SU-DHL-6 (cell line): ENCODE results near the gene CHST2.

Experiments
- H2AFZ ChIP-seq: fragments of 200-600 bp; sonication (generic); 2 replicates; pipeline ENCODE4 v1.6.1; 2014; ENCODE audit warnings: low read depth, mild to moderate bottlenecking, moderate library complexity, mixed read lengths, antibody characterized with exemption, low read length; ENCODE audit not compliant: severe bottlenecking
- H3F3A ChIP-seq: fragments of 200-600 bp; shearing (Covaris generic); 2 replicates; pipeline ENCODE4 v1.6.0; 2016; ENCODE audit warnings: antibody characterized with exemption, mild to moderate bottlenecking; ENCODE audit not compliant: insufficient read depth
- H3K27ac ChIP-seq: fragments of 200-600 bp; sonication (generic); 2 replicates; pipeline ENCODE4 v1.5.1; 2016; ENCODE audit warnings: low read depth, mild to moderate bottlenecking, low read length, moderate library complexity, mixed read lengths
- H3K27me3 ChIP-seq: fragments of 200-600 bp; sonication (generic), shearing (Covaris generic); 2 replicates; pipeline ENCODE4 v1.6.0; 2014; ENCODE audit warnings: mild to moderate bottlenecking, low read length
- H3K36me3 ChIP-seq: fragments of 200-600 bp; sonication (generic); 2 replicates; pipeline ENCODE4 v1.6.1; 2014; ENCODE audit warnings: mild to moderate bottlenecking, low read length, mixed read lengths
- H3K4me2 ChIP-seq: fragments of 300-600, 200-600 bp; shearing (Covaris generic), sonication (generic); 2 replicates; pipeline ENCODE4 v1.6.0; 2014; ENCODE audit warnings: low read length, low read depth, mild to moderate bottlenecking; ENCODE audit not compliant: poor library complexity, severe bottlenecking
- H3K4me3 ChIP-seq: fragments of 200-600 bp; sonication (generic); 2 replicates; pipeline ENCODE4 v1.5.1; 2014; ENCODE audit warnings: antibody characterized with exemption, low read length, mild to moderate bottlenecking, mixed read lengths; ENCODE audit not compliant: insufficient read depth, poor library complexity, severe bottlenecking
- H3K79me2 ChIP-seq: fragments of 200-600 bp; sonication (generic); 2 replicates; pipeline ENCODE4 v1.6.1; 2014; ENCODE audit warnings: mild to moderate bottlenecking, low read length, moderate library complexity; ENCODE audit not compliant: insufficient read depth
- H3K9ac ChIP-seq: fragments of 200-600 bp; sonication (generic); 2 replicates; pipeline ENCODE4 v1.7.0; 2014; ENCODE audit warnings: mild to moderate bottlenecking, low read length
- H3K9me2 ChIP-seq: fragments of 200-600 bp; sonication (generic); replicated peaks from 2 replicates; pipeline ENCODE4 v1.6.1; 2014; ENCODE audit warnings: low read length; ENCODE audit not compliant: insufficient read depth
- H3K9me3 ChIP-seq: fragments of 200-600 bp; sonication (generic); 2 replicates; pipeline ENCODE4 v1.6.1; 2014; ENCODE audit warnings: low read length, mixed read lengths; ENCODE audit not compliant: insufficient read depth
- H4K20me1 ChIP-seq: fragments of 200-600 bp; sonication (generic); 2 replicates; pipeline ENCODE4 v1.6.1; 2014; ENCODE audit warnings: low read depth, mild to moderate bottlenecking, antibody characterized with exemption, low read length, moderate library complexity, mixed read lengths
- EZH2phosphoT487 ChIP-seq: fragments of 200-600 bp; sonication (generic), shearing (Covaris generic); conservative IDR thresholded peaks from 2 replicates; pipeline ENCODE4 v1.6.1; 2018; ENCODE audit warnings: mild to moderate bottlenecking, antibody characterized with exemption, low read length, moderate library complexity, mixed read lengths
- TF ChIP-seq, protein P1 (sequence below): fragments of 200-600 bp; sonication (generic); IDR thresholded peaks from one replicate; pipeline ENCODE4 v1.5.1; 2017; ENCODE audit warnings: antibody characterized with exemption, mild to moderate bottlenecking, low read length, moderate library complexity; ENCODE audit not compliant: insufficient read depth, poor library complexity, severe bottlenecking

CHST2 gene

GRCh38 chr3:143081844-143082778 is 37.5 kb upstream of the CHST2 start:
- no peak for TF ChIP-seq EZH2phosphoT487
- TF ChIP-seq, protein P1, sequence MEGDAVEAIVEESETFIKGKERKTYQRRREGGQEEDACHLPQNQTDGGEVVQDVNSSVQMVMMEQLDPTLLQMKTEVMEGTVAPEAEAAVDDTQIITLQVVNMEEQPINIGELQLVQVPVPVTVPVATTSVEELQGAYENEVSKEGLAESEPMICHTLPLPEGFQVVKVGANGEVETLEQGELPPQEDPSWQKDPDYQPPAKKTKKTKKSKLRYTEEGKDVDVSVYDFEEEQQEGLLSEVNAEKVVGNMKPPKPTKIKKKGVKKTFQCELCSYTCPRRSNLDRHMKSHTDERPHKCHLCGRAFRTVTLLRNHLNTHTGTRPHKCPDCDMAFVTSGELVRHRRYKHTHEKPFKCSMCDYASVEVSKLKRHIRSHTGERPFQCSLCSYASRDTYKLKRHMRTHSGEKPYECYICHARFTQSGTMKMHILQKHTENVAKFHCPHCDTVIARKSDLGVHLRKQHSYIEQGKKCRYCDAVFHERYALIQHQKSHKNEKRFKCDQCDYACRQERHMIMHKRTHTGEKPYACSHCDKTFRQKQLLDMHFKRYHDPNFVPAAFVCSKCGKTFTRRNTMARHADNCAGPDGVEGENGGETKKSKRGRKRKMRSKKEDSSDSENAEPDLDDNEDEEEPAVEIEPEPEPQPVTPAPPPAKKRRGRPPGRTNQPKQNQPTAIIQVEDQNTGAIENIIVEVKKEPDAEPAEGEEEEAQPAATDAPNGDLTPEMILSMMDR = no peak
- no peak overlapping the region for H3K4me3 ChIP-seq
- no peak overlapping the region for H3K27ac ChIP-seq
- H4K20me1 ChIP-seq = no peaks in the 10 kb centered on the region
- H3K9me2 ChIP-seq = no peaks in the 10 kb centered on the region
- H3K9ac ChIP-seq = no peak overlapping the region
- no peak overlapping the region for H2AFZ ChIP-seq
- no peak overlapping the region for H3K4me2 ChIP-seq
- no peaks in the 10 kb centered on the region for H3K9me3 ChIP-seq
- no peaks in the 10 kb centered on the region for H3K79me2 ChIP-seq
- no peaks in the 10 kb centered on the region for H3K27me3 ChIP-seq
- H3F3A ChIP-seq = no peaks in the 10 kb centered on the region
- H3K36me3 ChIP-seq = no peaks in the 10 kb centered on the region

DNA sequence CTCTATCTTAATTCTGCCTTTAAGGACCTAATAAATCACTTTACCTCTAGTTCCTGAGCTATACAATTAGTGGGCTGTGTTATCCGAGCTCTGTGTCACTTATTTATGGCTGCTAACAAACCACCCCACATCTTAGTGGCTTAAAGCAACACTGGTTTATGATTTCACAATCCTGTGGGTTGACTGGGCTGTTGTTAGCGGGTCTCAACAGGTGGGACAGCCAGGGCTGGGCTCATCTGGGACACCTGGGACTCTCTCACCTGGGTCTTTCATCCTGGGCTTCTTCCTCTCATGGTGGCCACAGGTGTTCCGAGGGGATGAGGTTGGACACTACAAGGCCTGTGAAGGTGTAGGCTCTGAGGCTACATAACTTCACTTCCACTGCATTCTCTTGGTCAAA is 35.8 kb upstream of the CHST2 start:
- Histone ChIP-seq H3K27me3 (no peaks in the 10 kb centered on the region), H2AFZ (no peak overlapping the region), H3F3A (no peaks in the 10 kb centered on the region), H3K36me3 (no peaks in the 10 kb centered on the region), H3K9ac (no peak overlapping the region), H3K27ac (no peak overlapping the region), H3K9me3 (no peaks in the 10 kb centered on the region), H3K9me2 (no peaks in the 10 kb centered on the region), H3K4me3 (no peak overlapping the region), H3K4me2 (no peak overlapping the region), H3K79me2 (no peaks in the 10 kb centered on the region), H4K20me1 (no peaks in the 10 kb centered on the region)
- TF ChIP-seq, protein P1 = no peak
- TF ChIP-seq EZH2phosphoT487 = no peak

DNA sequence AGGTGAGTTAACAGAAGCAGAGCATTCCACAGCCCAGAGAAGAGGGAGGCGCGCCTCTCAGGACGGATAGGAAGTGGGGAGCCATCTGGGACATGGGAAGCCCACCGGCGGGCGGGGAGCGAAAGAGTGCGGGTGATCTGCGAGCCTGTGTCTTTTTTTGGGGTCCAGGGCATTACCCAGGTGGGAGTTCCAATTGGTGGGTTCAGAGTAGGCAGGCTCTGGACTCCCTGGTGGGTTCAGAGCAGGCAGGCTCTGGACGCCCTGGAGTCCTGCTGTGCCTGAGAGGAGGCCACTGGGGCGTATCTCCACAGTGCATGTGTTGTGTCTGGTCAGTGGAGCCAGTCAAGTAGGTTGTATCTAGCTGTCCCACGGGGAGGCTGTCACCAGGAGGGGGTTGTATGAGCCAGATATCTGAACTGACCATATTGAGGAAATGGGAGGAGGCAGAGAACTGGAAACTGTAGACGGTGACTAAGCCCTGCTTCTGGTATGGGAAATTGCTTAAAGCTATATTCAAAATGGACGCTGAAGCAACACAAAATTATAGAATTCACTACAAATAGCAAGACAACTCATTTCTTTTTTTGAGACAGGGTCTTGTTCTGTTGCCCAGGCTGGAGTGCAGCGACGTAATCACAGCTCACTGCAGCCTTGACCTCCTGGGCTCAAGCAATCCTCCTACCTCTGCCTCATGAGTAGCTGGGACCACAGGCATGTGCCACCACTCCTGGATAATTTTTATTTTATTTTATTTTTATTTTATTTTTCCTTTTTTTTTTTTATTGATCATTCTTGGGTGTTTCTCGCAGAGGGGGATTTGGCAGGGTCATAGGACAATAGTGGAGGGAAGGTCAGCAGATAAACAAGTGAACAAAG is 34.5 kb upstream of the CHST2 start:
- Histone ChIP-seq H3F3A (no peaks in the 10 kb centered on the region), H3K27me3 (no peaks in the 10 kb centered on the region), H3K9me2 (no peaks in the 10 kb centered on the region), H3K4me3 (no peak overlapping the region), H2AFZ (no peak overlapping the region), H3K27ac (no peak overlapping the region), H3K79me2 (no peaks in the 10 kb centered on the region), H4K20me1 (no peaks in the 10 kb centered on the region), H3K4me2 (no peak overlapping the region), H3K36me3 (no peaks in the 10 kb centered on the region), H3K9me3 (no peaks in the 10 kb centered on the region), H3K9ac (no peak overlapping the region)
- no peak for TF ChIP-seq EZH2phosphoT487
- TF ChIP-seq, protein P1 = no peak
